GM18517 (cell line): ENCODE results near the gene ATAD3B.
"Not testable (repeated sequence)": the region's sequence is repeated elsewhere in the genome, so short reads cannot be mapped to it uniquely, and the experiment has no call there.

Source experiments
- ATAC-seq: cut with Tn5 transposase; IDR thresholded peaks from one replicate; pipeline ENCODE4 v1.9.1; 2021; ENCODE audit warnings: mild to moderate bottlenecking, moderate library complexity; ENCODE audit not compliant: unreplicated experiment

ATAD3B gene

GRCh38 chr1:1509465-1509850 is 37.9 kb downstream of the ATAD3B start:
- not testable (repeated sequence) for ATAC-seq

- ATAC-seq = no peak
Measured at GRCh38 chr1:1510912-1511532, 39.5 kb downstream of the ATAD3B start.

GRCh38 chr1:1511533-1512285 is 40.1 kb downstream of the ATAD3B start, which contains the start of gene ATAD3A:
Gene ATAD3A, plus strand, starts transcription at chr1:1512162. Its CDS starts 107 bp downstream, at chr1:1512269.
- ATAC-seq = peak; percentile 87

- not testable (repeated sequence) for ATAC-seq
Measured at GRCh38 chr1:1512425-1512824, 40.9 kb downstream of the ATAD3B start.

- ATAC-seq = not testable (repeated sequence)
Measured at GRCh38 chr1:1513675-1514074, 42.1 kb downstream of the ATAD3B start.

GRCh38 chr1:1514376-1514775 is 42.8 kb downstream of the ATAD3B start:
- not testable (repeated sequence) for ATAC-seq

- ATAC-seq = not testable (repeated sequence)
Measured at GRCh38 chr1:1516923-1517322, 45.4 kb downstream of the ATAD3B start.

GRCh38 chr1:1517973-1518620 is 46.5 kb downstream of the ATAD3B start:
- ATAC-seq = no peak

GRCh38 chr1:1518621-1519007 is 47.0 kb downstream of the ATAD3B start:
- not testable (repeated sequence) for ATAC-seq

DNA sequence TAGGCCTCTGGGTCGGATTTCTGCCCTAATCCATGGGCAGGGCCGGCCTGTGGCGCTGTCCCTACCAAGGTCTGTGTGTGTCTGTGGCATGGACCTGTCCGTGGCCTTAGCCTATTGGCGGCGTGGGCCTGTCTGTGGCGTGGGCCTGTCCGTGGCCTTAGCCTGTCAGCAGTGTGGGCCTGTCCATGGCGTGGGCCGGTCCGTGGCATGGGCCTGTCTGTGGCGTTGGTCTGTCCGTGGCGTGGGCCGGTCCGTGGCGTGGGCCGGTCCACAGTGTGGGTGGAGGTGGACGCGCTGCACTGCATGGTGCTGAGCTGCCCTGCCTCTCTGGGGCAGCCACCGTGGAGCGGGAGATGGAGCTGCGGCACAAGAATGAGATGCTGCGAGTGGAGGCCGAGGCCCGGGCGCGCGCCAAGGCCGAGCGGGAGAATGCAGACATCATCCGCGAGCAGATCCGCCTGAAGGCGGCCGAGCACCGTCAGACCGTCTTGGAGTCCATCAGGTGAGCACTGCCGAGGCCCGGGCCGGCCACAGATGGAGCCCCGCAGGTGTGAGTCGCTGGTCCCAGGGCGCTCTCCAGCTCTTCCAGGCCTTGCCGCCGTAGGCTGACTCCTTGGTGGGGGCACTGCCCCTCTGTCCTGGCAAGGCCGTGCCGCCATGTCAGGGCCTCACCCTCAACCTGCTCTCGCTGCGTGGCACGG is 48.4 kb downstream of the ATAD3B start:
- not testable (repeated sequence) for ATAC-seq

- ATAC-seq = no peak
Measured at GRCh38 chr1:1521331-1521730, 49.8 kb downstream of the ATAD3B start.

- not testable (repeated sequence) for ATAC-seq
Measured at GRCh38 chr1:1522536-1522935, 51.0 kb downstream of the ATAD3B start.

GRCh38 chr1:1523226-1523625 is 51.7 kb downstream of the ATAD3B start:
- not testable (repeated sequence) for ATAC-seq

- not testable (repeated sequence) for ATAC-seq
Measured at GRCh38 chr1:1523651-1524050, 52.1 kb downstream of the ATAD3B start.

DNA sequence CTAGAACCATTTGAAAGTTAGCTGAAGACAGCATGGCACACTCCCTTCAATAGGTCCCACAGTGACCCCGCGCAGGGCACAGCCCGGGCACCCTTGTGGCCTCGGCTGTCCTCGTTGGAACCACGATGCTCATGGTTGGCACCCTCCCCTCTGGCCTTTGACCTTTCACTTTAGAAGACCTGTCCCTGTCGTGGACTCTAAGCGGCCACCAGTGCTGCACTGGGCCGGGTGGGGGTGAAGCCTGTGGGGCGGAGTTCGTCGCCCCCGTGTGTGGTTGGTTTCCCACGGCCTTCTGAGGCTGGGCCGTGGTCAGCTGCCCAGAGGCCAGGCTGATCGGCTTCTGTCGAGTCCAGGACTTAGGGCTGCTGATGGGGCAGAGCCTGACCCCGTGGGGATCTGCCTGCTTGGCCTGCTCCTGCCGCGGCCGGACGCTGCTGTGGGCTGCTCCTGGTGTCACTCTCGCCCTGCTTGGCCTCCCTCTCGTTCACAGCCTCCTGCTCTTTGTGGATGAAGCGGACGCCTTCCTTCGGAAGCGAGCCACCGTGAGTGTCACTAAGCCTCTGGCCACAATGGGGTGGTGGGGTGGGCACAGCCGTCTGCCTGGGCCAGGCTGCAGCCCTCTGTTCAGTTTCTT is 53.3 kb downstream of the ATAD3B start:
- ATAC-seq = not testable (repeated sequence)

GRCh38 chr1:1526476-1526875 is 54.9 kb downstream of the ATAD3B start:
- ATAC-seq = not testable (repeated sequence)

GRCh38 chr1:1527092-1527816 is 55.7 kb downstream of the ATAD3B start:
- ATAC-seq = no peak

DNA sequence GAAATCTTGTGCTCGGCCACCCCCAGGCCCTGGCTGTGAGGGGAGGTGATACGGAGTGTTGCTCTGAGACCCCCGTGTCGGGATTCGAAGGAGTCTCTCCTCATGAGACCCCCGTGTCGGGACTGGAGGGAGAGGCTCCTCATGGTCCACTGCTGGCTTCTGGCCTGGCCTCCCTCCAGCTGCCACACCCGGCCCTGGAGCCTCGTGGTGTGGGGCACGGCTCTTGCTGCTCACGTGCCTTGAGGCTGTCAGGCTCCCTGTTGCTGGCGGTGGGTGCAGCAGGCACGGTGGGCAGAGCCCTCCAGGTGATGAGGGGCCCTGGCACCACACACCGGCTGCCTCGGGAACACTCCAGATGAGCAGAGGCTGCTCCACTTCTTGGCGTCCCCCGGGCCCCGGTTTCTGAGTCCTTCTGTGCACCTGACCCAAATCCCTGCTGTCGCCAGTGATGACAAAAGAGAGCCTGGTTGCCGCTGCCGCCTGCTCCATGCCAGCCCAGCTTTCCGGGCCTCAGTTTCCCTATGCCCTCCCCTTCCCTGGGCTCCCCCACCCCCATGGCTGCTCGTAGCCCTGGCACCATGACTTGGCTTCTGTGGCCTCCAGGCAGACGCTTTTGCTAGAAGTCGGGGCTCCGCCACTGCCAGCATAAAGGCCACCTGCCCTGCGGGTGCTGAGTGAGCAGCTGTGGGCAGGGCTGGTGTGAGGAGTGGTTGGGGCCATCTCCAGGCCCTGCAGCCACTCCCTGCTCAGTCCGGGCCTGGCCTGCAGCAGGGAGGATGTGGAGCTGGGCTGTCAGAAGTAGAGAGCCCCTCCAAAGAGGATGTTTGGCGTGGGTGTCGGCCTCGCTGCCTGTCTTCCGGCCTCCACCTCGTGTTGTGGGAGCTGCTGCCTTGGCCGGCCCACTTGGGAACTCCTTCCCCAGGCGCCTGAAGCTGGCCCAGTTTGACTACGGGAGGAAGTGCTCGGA is 57.0 kb downstream of the ATAD3B start:
- ATAC-seq = no peak

- ATAC-seq = no peak
Measured at GRCh38 chr1:1529321-1529720, 57.8 kb downstream of the ATAD3B start.
